ENCODE data around the gene JDP2. TPM values are rescaled to one million over a fixed set of nuclear protein-coding genes. Genes with fewer than 3 reads are reported as not detected.

Gene JDP2
- total and polyA plus RNA-seq, 2 donors (not counting 1 experiment from before 2014, with no cell fraction given), result 7.9 to 17.9 TPM

DNA sequence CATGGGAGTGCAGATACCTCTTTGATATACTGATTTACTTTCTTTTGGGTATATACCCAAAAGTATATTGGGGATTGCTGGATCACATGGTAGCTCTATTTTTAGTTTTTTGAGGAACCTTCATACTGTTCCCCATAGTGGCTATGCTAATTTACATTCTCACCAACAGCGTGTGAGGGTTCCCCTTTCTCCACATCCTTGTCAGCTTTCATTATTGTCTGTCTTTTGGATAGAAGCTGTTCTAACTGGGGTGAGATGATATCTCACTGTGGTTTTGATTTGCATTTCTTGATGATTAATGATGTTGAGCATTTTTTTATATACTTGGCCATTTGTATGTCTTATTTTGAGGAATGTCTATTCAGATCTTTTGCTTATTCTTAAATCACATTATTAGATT, 44.1 kb upstream of the JDP2 start:
- no peaks in the 10 kb centered on the region for H3K9me3 ChIP-seq (ENCODE audit: control extremely low read depth in 1 of 3, control insufficient read depth in 2 of 3, insufficient read depth in 1 of 3, low read length in 2 of 3)
- no peak overlapping the region for H3K9ac ChIP-seq (ENCODE audit: low read length)
- ChIA-PET POLR2A (no interaction called here), CTCF (interaction anchor here (0.7 to 1.2 kb wide), 3 partner anchors 11 to 106 kb away, joined by 3 to 4 read pairs (median 3); no protein-coding TSS in a partner anchor)
- H3K36me3 ChIP-seq (replicated peaks in 1 of 2; ENCODE audit: control extremely low read depth in 1 of 2, control insufficient read depth in 1 of 2, extremely low read depth in 1 of 2, insufficient read depth in 2 of 2, low read length in 1 of 2), result no peaks in the 10 kb centered on the region
- DNase-seq (peak; percentile 18), ATAC-seq (ENCODE audit: low read depth) (no peak)
- no peak overlapping the region for H3K4me3 ChIP-seq (ENCODE audit: control extremely low read depth in 1 of 5, extremely low read depth in 1 of 5, insufficient read depth in 1 of 5, low read depth in 2 of 5, low read length in 4 of 5)
- no peak overlapping the region for H3K27ac Mint-ChIP-seq
- peaks cover 9% of the 10 kb centered on the region for H3K4me1 Mint-ChIP-seq
- peaks cover 0 to 3% of the 10 kb centered on the region in 2 donors for H3K4me1 ChIP-seq (ENCODE audit: control insufficient read depth in 2 of 2, insufficient read depth in 2 of 2, low read length in 2 of 2)
- peaks cover 7% of the 10 kb centered on the region for H3K27me3 Mint-ChIP-seq
- peaks cover 0 to 3% (median 0%) of the 10 kb centered on the region in 4 experiments for H3K27me3 ChIP-seq (replicated peaks in 1 of 4; ENCODE audit: control extremely low read depth in 1 of 4, control insufficient read depth in 3 of 4, insufficient read depth in 4 of 4, low read length in 3 of 4)
- no peaks in the 10 kb centered on the region for H4K20me1 ChIP-seq (ENCODE audit: control insufficient read depth, insufficient read depth, low read length, poor library complexity, severe bottlenecking)
- H3K4me2 ChIP-seq (replicated peaks; ENCODE audit: low read depth, low read length, poor library complexity, severe bottlenecking), result no peak overlapping the region
- no CpG with 5 or more reads among the region's 1 CpG for WGBS (ENCODE audit: insufficient coverage)
- no peaks in the 10 kb centered on the region for H3K9me3 Mint-ChIP-seq (ENCODE audit: insufficient read depth)
- no peaks in the 10 kb centered on the region for H3K79me2 ChIP-seq (ENCODE audit: control insufficient read depth, insufficient read depth, low read length)
- no peak for TF ChIP-seq CTCF (IDR thresholded peaks at IDR 0.05)
- no peak for TF ChIP-seq EZH2 (IDR thresholded peaks at IDR 0.05; ENCODE audit: borderline replicate concordance, insufficient read depth, low read depth, low read length, poor library complexity, severe bottlenecking)
- no peak overlapping the region for H3K27ac ChIP-seq (ENCODE audit: low read length in 2 of 2)
- H3K4me3 Mint-ChIP-seq, result no peak overlapping the region
- intact Hi-C loops (cut with micrococcal nuclease), result no loop called here
- no peak overlapping the region for H2AFZ ChIP-seq (ENCODE audit: insufficient read depth, low read depth, low read length, poor library complexity, severe bottlenecking)

- ChIA-PET POLR2A (no interaction called here), CTCF (interaction anchor here (0.8 kb wide), 1 partner anchor 8 kb away, joined by 3 read pairs; no protein-coding TSS in a partner anchor)
- no peaks in the 10 kb centered on the region for H3K9me3 Mint-ChIP-seq (ENCODE audit: insufficient read depth)
- H3K4me1 ChIP-seq (ENCODE audit: control insufficient read depth in 2 of 2, insufficient read depth in 2 of 2, low read length in 2 of 2), result no peaks in the 10 kb centered on the region
- TF ChIP-seq EZH2 (IDR thresholded peaks at IDR 0.05; ENCODE audit: borderline replicate concordance, insufficient read depth, low read depth, low read length, poor library complexity, severe bottlenecking), result no peak
- no peak for TF ChIP-seq CTCF (IDR thresholded peaks at IDR 0.05)
- no peak overlapping the region for H3K4me3 ChIP-seq (ENCODE audit: control extremely low read depth in 1 of 5, extremely low read depth in 1 of 5, insufficient read depth in 1 of 5, low read depth in 2 of 5, low read length in 4 of 5)
- H3K27ac ChIP-seq (ENCODE audit: low read length in 2 of 2), result no peak overlapping the region
- no peaks in the 10 kb centered on the region for H3K4me1 Mint-ChIP-seq
- H3K36me3 ChIP-seq (replicated peaks in 1 of 2; ENCODE audit: control extremely low read depth in 1 of 2, control insufficient read depth in 1 of 2, extremely low read depth in 1 of 2, insufficient read depth in 2 of 2, low read length in 1 of 2), result no peaks in the 10 kb centered on the region
- peaks cover 2% of the 10 kb centered on the region for H3K27me3 Mint-ChIP-seq
- no peak overlapping the region for H3K4me2 ChIP-seq (replicated peaks; ENCODE audit: low read depth, low read length, poor library complexity, severe bottlenecking)
- intact Hi-C loops (cut with micrococcal nuclease), result no loop called here
- 100% methylated on average over 1 of the region's 3 CpGs for WGBS (ENCODE audit: insufficient coverage)
- no peak overlapping the region for H2AFZ ChIP-seq (ENCODE audit: insufficient read depth, low read depth, low read length, poor library complexity, severe bottlenecking)
- H3K9ac ChIP-seq (ENCODE audit: low read length), result no peak overlapping the region
- no peaks in the 10 kb centered on the region for H3K27me3 ChIP-seq (replicated peaks in 1 of 4; ENCODE audit: control extremely low read depth in 1 of 4, control insufficient read depth in 3 of 4, insufficient read depth in 4 of 4, low read length in 3 of 4)
- no peaks in the 10 kb centered on the region for H3K79me2 ChIP-seq (ENCODE audit: control insufficient read depth, insufficient read depth, low read length)
- ATAC-seq (ENCODE audit: low read depth), result no peak
- H4K20me1 ChIP-seq (ENCODE audit: control insufficient read depth, insufficient read depth, low read length, poor library complexity, severe bottlenecking), result no peaks in the 10 kb centered on the region
- no peak for DNase-seq
- no peaks in the 10 kb centered on the region for H3K9me3 ChIP-seq (ENCODE audit: control extremely low read depth in 1 of 3, control insufficient read depth in 2 of 3, insufficient read depth in 1 of 3, low read length in 2 of 3)
- no peak overlapping the region for H3K27ac Mint-ChIP-seq
- no peak overlapping the region for H3K4me3 Mint-ChIP-seq
Measured at GRCh38 chr14:75389679-75390078, 38.1 kb upstream of the JDP2 start.

Data from B cell (primary cell).